Endodermal cell (in vitro differentiated cells): Measurements from ENCODE around the gene GRIN2A. TPM values are rescaled to one million over a fixed set of nuclear protein-coding genes. Genes with fewer than 3 reads are reported as not detected.

Source experiments
- DNase-seq: peaks from one replicate; pipeline ENCODE4 v3.0.0-alpha.2; 2017
- H3K27ac ChIP-seq: 2 replicates; pipeline ENCODE4 v1.5.1; 2013; ENCODE audit warnings: mild to moderate bottlenecking, low read depth, low read length, moderate library complexity
- H3K27me3 ChIP-seq: 2 replicates; pipeline ENCODE4 v1.6.1; 2013; ENCODE audit warnings: mild to moderate bottlenecking, low read length, moderate library complexity; ENCODE audit not compliant: insufficient read depth, control insufficient read depth, poor library complexity, severe bottlenecking
- H3K36me3 ChIP-seq: 2 replicates; pipeline ENCODE4 v1.7.0; 2013; ENCODE audit warnings: mild to moderate bottlenecking, low read length, moderate library complexity; ENCODE audit not compliant: control insufficient read depth, insufficient read depth
- H3K4me1 ChIP-seq: one replicate; pipeline ENCODE4 v1.7.0; 2013; ENCODE audit warnings: low read length; ENCODE audit not compliant: control insufficient read depth, insufficient read depth
- H3K4me3 ChIP-seq: 2 replicates; pipeline ENCODE4 v1.5.1; 2013; ENCODE audit warnings: mild to moderate bottlenecking, low read length, moderate library complexity
- H3K9ac ChIP-seq: 2 replicates; pipeline ENCODE4 v1.6.1; 2013; ENCODE audit warnings: mild to moderate bottlenecking, low read length, moderate library complexity; ENCODE audit not compliant: poor library complexity, severe bottlenecking; ENCODE audit errors: extremely low read depth
- H3K9me3 ChIP-seq: 2 replicates; pipeline ENCODE4 v1.6.1; 2013; ENCODE audit warnings: mild to moderate bottlenecking, low read length, moderate library complexity; ENCODE audit not compliant: control insufficient read depth
- H3K27ac Mint-ChIP-seq: 2 replicates; pipeline ENCODE4 v1.8.0; 2020; ENCODE audit warnings: mixed read lengths
- H3K27me3 Mint-ChIP-seq: 2 replicates; pipeline ENCODE4 v1.8.0; 2021; ENCODE audit warnings: mild to moderate bottlenecking, mixed read lengths; ENCODE audit not compliant: insufficient read depth
- H3K36me3 Mint-ChIP-seq: 2 replicates; pipeline ENCODE4 v1.8.0; 2020; ENCODE audit warnings: low read depth, mixed read lengths
- H3K4me1 Mint-ChIP-seq: 2 replicates; pipeline ENCODE4 v1.8.0; 2020; ENCODE audit warnings: mixed read lengths
- H3K4me3 Mint-ChIP-seq: 2 replicates; pipeline ENCODE4 v1.8.0; 2020; ENCODE audit warnings: mild to moderate bottlenecking, moderate library complexity, mixed read lengths
- H3K9me3 Mint-ChIP-seq: 2 replicates; pipeline ENCODE4 v1.8.0; 2020; ENCODE audit warnings: mild to moderate bottlenecking, mixed read lengths
- WGBS, 2 experiments: methylation state at CpG; one replicate each; pipeline versions ENCODE4 v1.1.5 to v1.1.7; 2013; ENCODE audit warnings: missing lambda C conversion rate in 2 of 2, mixed read lengths in 1 of 2; ENCODE audit not compliant: insufficient coverage in 1 of 2, insufficient read length in 1 of 2; 5-methylcytosine and 5-hydroxymethylcytosine counted together
- total RNA-seq, 2 donors: library from RNA; stranded (reverse); fragmentation: NEBNext Ultra II Directional in 1 of 2; extraction: Animal tissue kit (Norgen Biotek cat#: 25700) in 1 of 2; gene quantifications; 2 replicates in 1 of 2; 3 replicates in 1 of 2; pipeline ENCODE4 v1.2.1, GENCODE V29; 2021
- TF ChIP-seq, protein P1 (sequence below): fragments of 200-600 bp; sonication (generic); conservative IDR thresholded peaks from 2 replicates; pipeline ENCODE4 v1.5.0; 2021; ENCODE audit warnings: antibody characterized with exemption, mild to moderate bottlenecking

Gene GRIN2A
- total RNA-seq, 2 donors from 2014 or later = 1.2 TPM

DNA sequence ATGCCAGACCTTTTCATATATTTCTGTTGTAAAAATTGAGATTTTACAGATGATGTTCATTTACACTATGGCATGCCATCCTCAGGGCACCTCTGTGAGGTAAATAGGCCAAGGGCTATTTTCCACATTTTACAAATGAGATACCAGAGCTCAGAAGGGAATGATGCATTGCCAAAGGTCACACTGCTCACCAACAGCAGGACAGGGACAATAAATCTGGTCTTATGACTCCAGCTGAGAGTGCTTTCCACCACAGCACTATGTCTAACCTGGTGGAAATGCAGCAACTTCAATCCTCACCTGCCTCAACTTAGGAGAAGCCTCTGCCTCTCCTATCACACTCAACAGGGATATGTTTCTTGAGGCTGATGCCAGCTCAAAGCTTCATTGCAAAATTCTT is 40.6 kb downstream of the GRIN2A start:
- H3K9ac ChIP-seq = no peak overlapping the region
- Mint-ChIP-seq H3K9me3 (no peaks in the 10 kb centered on the region), H3K4me3 (no peak overlapping the region), H3K4me1 (no peaks in the 10 kb centered on the region), H3K36me3 (no peaks in the 10 kb centered on the region), H3K27me3 (peaks cover 10% of the 10 kb centered on the region), H3K27ac (no peak overlapping the region)
- no peaks in the 10 kb centered on the region for H3K4me1 ChIP-seq
- H3K27me3 ChIP-seq = peaks cover 37% of the 10 kb centered on the region
- no peak overlapping the region for H3K27ac ChIP-seq
- no peak for DNase-seq
- H3K9me3 ChIP-seq = no peaks in the 10 kb centered on the region
- no peaks in the 10 kb centered on the region for H3K36me3 ChIP-seq
- TF ChIP-seq, protein P1, sequence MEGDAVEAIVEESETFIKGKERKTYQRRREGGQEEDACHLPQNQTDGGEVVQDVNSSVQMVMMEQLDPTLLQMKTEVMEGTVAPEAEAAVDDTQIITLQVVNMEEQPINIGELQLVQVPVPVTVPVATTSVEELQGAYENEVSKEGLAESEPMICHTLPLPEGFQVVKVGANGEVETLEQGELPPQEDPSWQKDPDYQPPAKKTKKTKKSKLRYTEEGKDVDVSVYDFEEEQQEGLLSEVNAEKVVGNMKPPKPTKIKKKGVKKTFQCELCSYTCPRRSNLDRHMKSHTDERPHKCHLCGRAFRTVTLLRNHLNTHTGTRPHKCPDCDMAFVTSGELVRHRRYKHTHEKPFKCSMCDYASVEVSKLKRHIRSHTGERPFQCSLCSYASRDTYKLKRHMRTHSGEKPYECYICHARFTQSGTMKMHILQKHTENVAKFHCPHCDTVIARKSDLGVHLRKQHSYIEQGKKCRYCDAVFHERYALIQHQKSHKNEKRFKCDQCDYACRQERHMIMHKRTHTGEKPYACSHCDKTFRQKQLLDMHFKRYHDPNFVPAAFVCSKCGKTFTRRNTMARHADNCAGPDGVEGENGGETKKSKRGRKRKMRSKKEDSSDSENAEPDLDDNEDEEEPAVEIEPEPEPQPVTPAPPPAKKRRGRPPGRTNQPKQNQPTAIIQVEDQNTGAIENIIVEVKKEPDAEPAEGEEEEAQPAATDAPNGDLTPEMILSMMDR = no peak
- no peak overlapping the region for H3K4me3 ChIP-seq

DNA sequence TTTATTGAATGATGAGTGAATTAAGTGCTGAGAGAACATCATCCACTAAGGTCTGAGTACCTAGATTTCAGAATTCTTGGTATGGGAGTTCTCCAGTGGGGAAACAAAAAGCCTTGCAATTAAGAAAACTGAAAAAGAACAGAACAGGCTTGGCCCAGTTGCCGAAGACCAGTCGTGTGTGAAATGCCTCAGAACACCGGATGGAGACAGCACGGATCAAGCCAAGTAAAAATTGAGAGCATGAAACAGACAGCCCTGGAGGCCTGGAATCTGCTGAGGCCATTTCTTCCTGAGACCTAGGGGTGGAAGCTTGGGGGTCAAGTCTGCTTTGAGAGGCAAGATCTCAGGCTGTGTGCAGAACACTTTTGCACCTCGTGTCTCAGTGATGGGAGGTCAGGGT is 43.3 kb downstream of the GRIN2A start:
- H3K9ac ChIP-seq = no peak overlapping the region
- no peak overlapping the region for H3K27ac Mint-ChIP-seq
- H3K27me3 Mint-ChIP-seq = peaks cover 7% of the 10 kb centered on the region
- H3K4me1 ChIP-seq = no peaks in the 10 kb centered on the region
- no peak overlapping the region for H3K4me3 ChIP-seq
- 93 to 100% methylated on average over 4 to 5 of the region's 5 CpGs for WGBS, 2 experiments
- no peak overlapping the region for H3K4me3 Mint-ChIP-seq
- no peak overlapping the region for H3K27ac ChIP-seq
- no peaks in the 10 kb centered on the region for H3K36me3 Mint-ChIP-seq
- no peaks in the 10 kb centered on the region for H3K9me3 ChIP-seq
- H3K9me3 Mint-ChIP-seq = no peaks in the 10 kb centered on the region
- DNase-seq = no peak
- TF ChIP-seq, protein P1 = no peak
- no peaks in the 10 kb centered on the region for H3K4me1 Mint-ChIP-seq
- no peaks in the 10 kb centered on the region for H3K36me3 ChIP-seq
- H3K27me3 ChIP-seq = peaks cover 63% of the 10 kb centered on the region

DNA sequence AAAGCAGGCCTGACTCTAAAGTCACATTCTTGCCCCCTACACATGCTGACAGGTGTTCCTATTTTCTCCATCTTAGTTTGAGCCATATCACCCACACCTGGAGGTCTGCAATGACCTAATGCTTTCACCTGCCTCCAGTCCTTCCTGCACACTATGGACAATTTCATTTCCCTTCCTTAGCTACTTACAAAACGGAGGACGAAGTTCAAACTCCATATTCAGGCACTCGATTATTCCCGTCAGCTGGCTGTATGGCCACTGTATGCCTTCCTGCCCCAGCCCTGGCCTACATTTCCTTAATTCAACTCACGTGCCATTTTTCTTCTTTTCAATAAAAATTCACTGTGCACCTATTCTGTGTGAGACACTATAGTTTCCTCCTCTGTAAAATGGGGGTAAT is 44.9 kb downstream of the GRIN2A start:
- H3K27me3 ChIP-seq = peaks cover 59% of the 10 kb centered on the region

More for the DNA sequence above, 44.9 kb downstream of the GRIN2A start:
- no peaks in the 10 kb centered on the region for H3K36me3 ChIP-seq
- no peak overlapping the region for H3K9ac ChIP-seq
- Mint-ChIP-seq H3K27ac (no peak overlapping the region), H3K36me3 (no peaks in the 10 kb centered on the region), H3K4me3 (no peak overlapping the region), H3K9me3 (peaks cover 7% of the 10 kb centered on the region), H3K4me1 (no peaks in the 10 kb centered on the region), H3K27me3 (peaks cover 14% of the 10 kb centered on the region)
- DNase-seq = no peak
- 91 to 100% methylated on average over 4 to 5 of the region's 5 CpGs for WGBS, 2 experiments
- peaks cover 7% of the 10 kb centered on the region for H3K9me3 ChIP-seq
- H3K27ac ChIP-seq = no peak overlapping the region
- no peaks in the 10 kb centered on the region for H3K4me1 ChIP-seq
- TF ChIP-seq, protein P1 = no peak
- no peak overlapping the region for H3K4me3 ChIP-seq
